Ishikawa (cell line): ENCODE data around the gene SULT6B1.

Source experiments
- EP300 ChIP-seq: IDR thresholded peaks from 2 replicates; pipeline ENCODE4 v1.6.1; 2012; ENCODE audit warnings: borderline replicate concordance
- TF ChIP-seq, protein P1 (sequence below): IDR thresholded peaks from 2 replicates; pipeline ENCODE4 v1.6.1; 2012

- TF ChIP-seq, protein P1, sequence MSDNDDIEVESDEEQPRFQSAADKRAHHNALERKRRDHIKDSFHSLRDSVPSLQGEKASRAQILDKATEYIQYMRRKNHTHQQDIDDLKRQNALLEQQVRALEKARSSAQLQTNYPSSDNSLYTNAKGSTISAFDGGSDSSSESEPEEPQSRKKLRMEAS: no peak
- TF ChIP-seq EP300: no peak
These were observed 42.1 kb upstream of the SULT6B1 start for GRCh38 chr2:37230581-37230980.
